GM12874 (cell line): Measurements from ENCODE around the gene DGKI.

Experiments used
- TF ChIP-seq, protein P1 (sequence below): IDR thresholded peaks from 2 replicates; pipeline ENCODE4 v1.5.1; 2011; ENCODE audit warnings: low read depth, mild to moderate bottlenecking, control low read depth, low read length, moderate library complexity; ENCODE audit not compliant: insufficient read depth

DGKI gene

DNA sequence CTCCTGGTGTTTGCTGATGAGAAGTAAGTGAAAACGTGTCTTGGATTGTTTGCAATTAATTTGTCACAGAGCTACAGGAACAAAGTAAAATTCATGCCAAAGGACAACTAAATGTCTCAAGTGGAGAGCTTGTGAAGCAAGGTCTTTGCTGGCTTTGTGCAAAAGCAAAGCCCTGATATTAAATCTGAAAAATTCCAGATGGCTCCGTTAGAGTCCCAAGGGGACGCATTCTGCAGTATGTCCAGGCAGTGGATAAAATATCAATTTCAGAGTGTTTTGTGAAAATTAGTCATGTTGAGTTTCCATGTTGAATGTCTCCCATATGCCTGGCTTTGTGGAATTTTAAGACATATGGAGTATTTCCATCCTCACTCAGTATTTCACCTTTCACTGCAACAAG, 400.7 kb downstream of the DGKI start:
- TF ChIP-seq, protein P1, sequence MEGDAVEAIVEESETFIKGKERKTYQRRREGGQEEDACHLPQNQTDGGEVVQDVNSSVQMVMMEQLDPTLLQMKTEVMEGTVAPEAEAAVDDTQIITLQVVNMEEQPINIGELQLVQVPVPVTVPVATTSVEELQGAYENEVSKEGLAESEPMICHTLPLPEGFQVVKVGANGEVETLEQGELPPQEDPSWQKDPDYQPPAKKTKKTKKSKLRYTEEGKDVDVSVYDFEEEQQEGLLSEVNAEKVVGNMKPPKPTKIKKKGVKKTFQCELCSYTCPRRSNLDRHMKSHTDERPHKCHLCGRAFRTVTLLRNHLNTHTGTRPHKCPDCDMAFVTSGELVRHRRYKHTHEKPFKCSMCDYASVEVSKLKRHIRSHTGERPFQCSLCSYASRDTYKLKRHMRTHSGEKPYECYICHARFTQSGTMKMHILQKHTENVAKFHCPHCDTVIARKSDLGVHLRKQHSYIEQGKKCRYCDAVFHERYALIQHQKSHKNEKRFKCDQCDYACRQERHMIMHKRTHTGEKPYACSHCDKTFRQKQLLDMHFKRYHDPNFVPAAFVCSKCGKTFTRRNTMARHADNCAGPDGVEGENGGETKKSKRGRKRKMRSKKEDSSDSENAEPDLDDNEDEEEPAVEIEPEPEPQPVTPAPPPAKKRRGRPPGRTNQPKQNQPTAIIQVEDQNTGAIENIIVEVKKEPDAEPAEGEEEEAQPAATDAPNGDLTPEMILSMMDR = no peak

DNA sequence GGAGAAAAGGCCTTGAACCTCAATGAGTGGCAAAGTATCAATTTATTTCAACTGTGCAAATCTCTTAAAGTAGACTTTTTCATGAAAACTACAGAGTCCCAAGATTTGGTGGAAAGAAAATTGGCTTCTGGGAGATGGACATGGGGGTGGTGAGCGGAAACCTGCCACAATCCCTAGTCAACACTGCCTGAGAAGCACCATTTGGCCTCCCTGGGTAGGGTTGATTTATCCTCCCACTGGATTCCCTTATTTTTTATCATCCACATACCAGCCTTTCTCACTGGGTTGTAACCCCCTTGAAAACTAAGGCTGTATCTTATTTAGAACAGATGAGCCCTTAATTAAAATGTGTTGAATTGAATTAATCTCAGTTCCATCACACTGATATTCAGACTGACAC, 401.5 kb downstream of the DGKI start:
- TF ChIP-seq, protein P1 = no peak

DNA sequence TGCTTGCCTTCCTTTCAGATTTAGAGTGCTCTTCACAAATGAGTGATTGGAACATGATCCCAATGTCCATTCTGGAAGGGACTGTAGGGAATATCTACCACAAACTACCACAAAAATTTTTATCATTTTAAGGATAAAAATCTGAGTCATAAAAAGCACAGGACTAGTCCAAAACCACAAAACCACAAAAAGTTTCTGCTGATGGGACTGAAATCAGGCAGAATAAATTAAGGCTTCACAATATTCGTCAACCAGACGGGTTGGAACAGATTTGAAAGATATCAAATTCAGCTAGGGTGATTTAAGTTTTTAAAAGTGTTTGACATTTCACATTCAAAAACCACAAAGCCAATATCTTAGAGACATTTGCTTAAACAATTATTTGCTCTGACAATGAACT, 403.2 kb downstream of the DGKI start:
- TF ChIP-seq, protein P1 = no peak

DNA sequence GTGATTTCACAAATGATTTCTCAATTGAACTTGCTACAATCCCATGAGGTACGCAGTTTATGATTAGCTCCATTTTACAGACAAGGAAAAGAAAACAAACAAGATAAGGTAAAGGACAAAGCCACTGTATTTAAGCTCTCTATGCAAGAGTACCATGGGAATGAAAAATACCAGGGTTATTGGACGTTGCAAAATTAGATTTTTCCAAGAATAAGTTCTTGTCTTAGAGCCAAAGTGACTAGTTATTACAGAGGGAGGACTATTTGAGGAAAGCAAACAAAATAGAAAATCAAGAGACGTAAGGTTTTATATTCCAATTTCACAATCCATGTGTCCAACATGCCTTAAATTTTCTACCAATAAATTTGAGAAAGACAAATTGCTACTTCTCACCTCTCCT, 405.3 kb downstream of the DGKI start:
- TF ChIP-seq, protein P1 = no peak

DNA sequence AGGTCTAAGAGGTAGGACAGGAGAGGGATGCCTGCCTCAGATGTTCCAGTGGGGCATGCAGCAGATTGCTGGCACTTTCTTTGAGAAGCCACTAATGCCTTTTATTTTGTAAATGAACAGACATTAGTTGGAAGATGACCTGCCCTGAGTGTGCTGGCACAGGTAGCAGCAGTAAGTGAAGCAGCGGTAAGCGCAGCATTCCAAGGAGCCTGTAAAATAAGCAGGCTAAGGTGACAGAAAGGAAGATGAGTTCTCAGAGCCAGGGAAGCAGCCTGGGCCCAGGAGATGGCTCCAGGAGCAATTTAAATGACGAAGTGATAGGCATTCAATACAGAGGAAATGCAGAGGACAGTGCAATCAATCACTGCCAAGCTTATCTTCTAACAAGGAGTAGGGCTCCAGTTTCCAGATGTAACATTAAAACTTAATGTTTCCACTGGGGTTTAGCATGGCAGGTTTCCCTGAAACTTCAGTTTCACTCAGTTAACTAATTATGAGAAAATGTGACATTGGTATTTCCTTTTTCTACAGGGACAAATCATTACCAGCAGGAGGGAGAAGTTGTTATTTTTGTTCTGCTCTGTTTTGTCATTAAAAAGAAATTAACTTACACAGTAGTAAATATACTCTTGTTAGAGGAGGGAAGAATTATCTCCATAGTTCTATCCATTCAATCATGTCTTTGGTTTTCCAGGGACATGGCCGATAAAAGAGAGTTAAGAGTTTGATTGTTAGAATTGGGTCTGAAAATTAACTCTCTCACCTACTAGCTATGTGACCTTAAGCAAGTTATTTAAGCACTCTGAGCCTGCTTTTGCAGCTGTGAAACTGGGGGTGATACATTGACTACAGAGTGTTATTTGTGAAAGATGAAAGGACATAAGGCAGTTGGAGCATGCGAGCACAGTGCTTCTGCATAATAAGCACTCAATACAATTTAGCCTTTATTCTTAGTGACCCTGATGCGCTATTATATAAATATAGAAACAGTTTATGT, 406.6 kb downstream of the DGKI start:
- TF ChIP-seq, protein P1 = no peak

DNA sequence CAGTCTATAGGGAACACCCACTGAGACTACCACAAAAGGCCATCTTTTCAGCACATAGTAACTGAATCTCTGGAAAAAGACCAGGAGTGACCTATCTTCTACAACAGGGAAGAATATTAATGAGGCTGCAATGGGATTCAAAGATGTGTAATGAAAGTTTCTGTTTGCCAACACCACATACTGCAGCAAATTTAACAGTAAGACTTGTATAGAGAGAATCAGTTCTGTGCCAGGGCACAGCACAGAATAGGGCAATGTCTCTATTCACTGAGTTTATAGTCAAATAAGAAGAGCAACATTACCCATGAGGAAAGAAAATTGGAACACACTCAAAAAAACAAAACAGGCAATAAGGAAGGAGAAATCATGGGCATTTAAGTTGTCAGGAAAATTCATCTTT, 411.8 kb downstream of the DGKI start:
- TF ChIP-seq, protein P1 = no peak

DNA sequence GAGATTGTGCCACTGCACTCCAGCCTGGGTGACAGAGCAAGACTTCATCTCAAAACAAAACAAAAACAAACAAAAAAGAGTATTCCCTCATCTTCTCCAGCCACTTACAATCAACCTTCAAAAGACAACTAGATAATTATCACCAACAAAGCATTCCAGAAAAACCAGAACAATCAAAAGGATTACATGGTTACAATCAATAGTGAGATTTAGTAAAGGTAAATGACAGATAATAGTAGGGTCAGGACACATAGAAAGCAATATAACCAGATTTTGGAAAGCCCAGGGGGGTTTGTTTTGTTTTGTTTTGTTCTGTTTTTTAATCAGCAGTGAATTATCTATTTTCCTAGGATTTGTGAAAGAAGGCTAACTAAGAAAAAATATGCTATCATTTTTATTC, 412.2 kb downstream of the DGKI start:
- TF ChIP-seq, protein P1 = no peak
